Measurements from ENCODE around the gene MTTP.

DNA sequence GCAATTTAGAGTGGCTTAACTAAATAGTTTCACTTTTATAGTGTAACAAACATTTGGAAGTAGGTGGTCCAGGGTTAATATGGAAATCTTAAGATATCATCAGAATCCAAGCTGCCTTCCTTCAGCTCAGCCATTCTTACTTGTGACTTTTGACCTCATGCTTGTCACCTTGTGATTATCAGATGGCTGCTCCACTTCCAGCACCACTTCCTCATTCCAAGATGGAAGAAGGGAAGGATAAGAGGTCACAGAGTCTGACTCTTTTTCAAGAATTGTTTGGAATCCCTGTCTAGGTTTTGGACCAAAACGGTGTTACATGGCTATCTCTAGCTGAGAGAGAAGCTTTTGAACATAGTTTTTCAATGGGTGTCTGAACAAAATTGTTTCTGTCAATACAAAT, 39.9 kb downstream of the MTTP start:
- TF ChIP-seq, protein P1, sequence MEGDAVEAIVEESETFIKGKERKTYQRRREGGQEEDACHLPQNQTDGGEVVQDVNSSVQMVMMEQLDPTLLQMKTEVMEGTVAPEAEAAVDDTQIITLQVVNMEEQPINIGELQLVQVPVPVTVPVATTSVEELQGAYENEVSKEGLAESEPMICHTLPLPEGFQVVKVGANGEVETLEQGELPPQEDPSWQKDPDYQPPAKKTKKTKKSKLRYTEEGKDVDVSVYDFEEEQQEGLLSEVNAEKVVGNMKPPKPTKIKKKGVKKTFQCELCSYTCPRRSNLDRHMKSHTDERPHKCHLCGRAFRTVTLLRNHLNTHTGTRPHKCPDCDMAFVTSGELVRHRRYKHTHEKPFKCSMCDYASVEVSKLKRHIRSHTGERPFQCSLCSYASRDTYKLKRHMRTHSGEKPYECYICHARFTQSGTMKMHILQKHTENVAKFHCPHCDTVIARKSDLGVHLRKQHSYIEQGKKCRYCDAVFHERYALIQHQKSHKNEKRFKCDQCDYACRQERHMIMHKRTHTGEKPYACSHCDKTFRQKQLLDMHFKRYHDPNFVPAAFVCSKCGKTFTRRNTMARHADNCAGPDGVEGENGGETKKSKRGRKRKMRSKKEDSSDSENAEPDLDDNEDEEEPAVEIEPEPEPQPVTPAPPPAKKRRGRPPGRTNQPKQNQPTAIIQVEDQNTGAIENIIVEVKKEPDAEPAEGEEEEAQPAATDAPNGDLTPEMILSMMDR (IDR thresholded peaks at IDR 0.05) = no peak
- TF ChIP-seq ZFX (IDR thresholded peaks at IDR 0.05; ENCODE audit: borderline replicate concordance) = no peak
